ENCODE results near the gene SLMAP. TPM values are rescaled to one million over a fixed set of nuclear protein-coding genes. Genes with fewer than 3 reads are reported as not detected.
A peak's percentile ranks its signal among the peaks of the same experiment; 100 is the strongest.

The SLMAP gene
- total RNA-seq, 1 donor from 2014 or later = 50.3 TPM

DNA sequence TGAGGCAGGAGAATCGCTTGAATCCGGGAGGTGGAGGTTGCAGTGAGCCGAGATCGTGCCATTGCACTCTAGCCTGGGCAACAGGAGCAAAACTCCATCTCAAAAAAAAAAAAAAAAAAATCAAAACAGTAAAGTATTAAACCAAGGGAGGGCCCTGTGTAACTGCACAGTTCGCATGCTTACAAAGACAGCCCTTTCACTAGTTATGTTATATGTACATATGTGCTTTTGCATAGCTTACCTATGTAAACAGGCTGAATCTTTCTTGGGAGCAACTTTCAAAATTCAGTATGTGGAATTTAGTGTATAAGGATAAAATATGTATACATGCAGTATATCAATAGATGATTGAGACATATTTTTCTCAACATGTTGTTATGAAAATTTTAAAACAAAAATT lies 16.1 kb upstream of the SLMAP start:
- Histone ChIP-seq H3K27me3 (ENCODE audit: control insufficient read depth, insufficient read depth, low read length) (no peaks in the 10 kb centered on the region), H3K4me3 (ENCODE audit: low read depth, low read length) (no peak overlapping the region), H3K36me3 (ENCODE audit: control insufficient read depth, insufficient read depth, low read length) (no peaks in the 10 kb centered on the region)
- TF ChIP-seq, protein P1, sequence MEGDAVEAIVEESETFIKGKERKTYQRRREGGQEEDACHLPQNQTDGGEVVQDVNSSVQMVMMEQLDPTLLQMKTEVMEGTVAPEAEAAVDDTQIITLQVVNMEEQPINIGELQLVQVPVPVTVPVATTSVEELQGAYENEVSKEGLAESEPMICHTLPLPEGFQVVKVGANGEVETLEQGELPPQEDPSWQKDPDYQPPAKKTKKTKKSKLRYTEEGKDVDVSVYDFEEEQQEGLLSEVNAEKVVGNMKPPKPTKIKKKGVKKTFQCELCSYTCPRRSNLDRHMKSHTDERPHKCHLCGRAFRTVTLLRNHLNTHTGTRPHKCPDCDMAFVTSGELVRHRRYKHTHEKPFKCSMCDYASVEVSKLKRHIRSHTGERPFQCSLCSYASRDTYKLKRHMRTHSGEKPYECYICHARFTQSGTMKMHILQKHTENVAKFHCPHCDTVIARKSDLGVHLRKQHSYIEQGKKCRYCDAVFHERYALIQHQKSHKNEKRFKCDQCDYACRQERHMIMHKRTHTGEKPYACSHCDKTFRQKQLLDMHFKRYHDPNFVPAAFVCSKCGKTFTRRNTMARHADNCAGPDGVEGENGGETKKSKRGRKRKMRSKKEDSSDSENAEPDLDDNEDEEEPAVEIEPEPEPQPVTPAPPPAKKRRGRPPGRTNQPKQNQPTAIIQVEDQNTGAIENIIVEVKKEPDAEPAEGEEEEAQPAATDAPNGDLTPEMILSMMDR (IDR thresholded peaks at IDR 0.05; ENCODE audit: insufficient read depth, low read length, severe bottlenecking) = no peak
- no peak for FAIRE-seq
- no peak for DNase-seq (ENCODE audit: low read depth)

- H3K4me3 ChIP-seq (ENCODE audit: low read depth, low read length) = no peak overlapping the region
- no peaks in the 10 kb centered on the region for H3K27me3 ChIP-seq (ENCODE audit: control insufficient read depth, insufficient read depth, low read length)
- no peaks in the 10 kb centered on the region for H3K36me3 ChIP-seq (ENCODE audit: control insufficient read depth, insufficient read depth, low read length)
- FAIRE-seq = no peak
- TF ChIP-seq, protein P1 (IDR thresholded peaks at IDR 0.05; ENCODE audit: insufficient read depth, low read length, severe bottlenecking) = no peak
- peak; percentile 71 for DNase-seq (ENCODE audit: low read depth)
Observed at GRCh38 chr3:57743496-57743895, 12.6 kb upstream of the SLMAP start.

GRCh38 chr3:57745101-57745500 lies 11.0 kb upstream of the SLMAP start:
- H3K4me3 ChIP-seq (ENCODE audit: low read depth, low read length) = no peak overlapping the region
- no peaks in the 10 kb centered on the region for H3K36me3 ChIP-seq (ENCODE audit: control insufficient read depth, insufficient read depth, low read length)
- no peaks in the 10 kb centered on the region for H3K27me3 ChIP-seq (ENCODE audit: control insufficient read depth, insufficient read depth, low read length)
- TF ChIP-seq, protein P1 (IDR thresholded peaks at IDR 0.05; ENCODE audit: insufficient read depth, low read length, severe bottlenecking) = no peak
- FAIRE-seq (no peak), DNase-seq (ENCODE audit: low read depth) (no peak)

GRCh38 chr3:57746156-57747010 lies 9.7 kb upstream of the SLMAP start:
- no peak for FAIRE-seq
- TF ChIP-seq, protein P1 (IDR thresholded peaks at IDR 0.05; ENCODE audit: insufficient read depth, low read length, severe bottlenecking) = no peak
- H3K27me3 ChIP-seq (ENCODE audit: control insufficient read depth, insufficient read depth, low read length) = no peaks in the 10 kb centered on the region
- H3K4me3 ChIP-seq (ENCODE audit: low read depth, low read length) = no peak overlapping the region
- DNase-seq (ENCODE audit: low read depth) = no peak
- no peaks in the 10 kb centered on the region for H3K36me3 ChIP-seq (ENCODE audit: control insufficient read depth, insufficient read depth, low read length)

- no peak overlapping the region for H3K4me3 ChIP-seq (ENCODE audit: low read depth, low read length)
- H3K36me3 ChIP-seq (ENCODE audit: control insufficient read depth, insufficient read depth, low read length) = no peaks in the 10 kb centered on the region
- no peaks in the 10 kb centered on the region for H3K27me3 ChIP-seq (ENCODE audit: control insufficient read depth, insufficient read depth, low read length)
- no peak for DNase-seq (ENCODE audit: low read depth)
- no peak for FAIRE-seq
- TF ChIP-seq, protein P1 (IDR thresholded peaks at IDR 0.05; ENCODE audit: insufficient read depth, low read length, severe bottlenecking) = no peak
Observed at GRCh38 chr3:57749542-57749941, 6.6 kb upstream of the SLMAP start.
